ENCODE measurements around the gene ZNF787.

The ZNF787 gene

GRCh38 chr19:56117889-56118288 is 3.2 kb downstream of the ZNF787 start:
- Histone ChIP-seq H3K27ac (ENCODE audit: low read length) (no peak overlapping the region), H3K4me3 (ENCODE audit: low read length) (no peak overlapping the region), H3K27me3 (ENCODE audit: control insufficient read depth, insufficient read depth, low read length) (no peaks in the 10 kb centered on the region), H3K9me3 (ENCODE audit: control insufficient read depth, low read depth, low read length) (no peaks in the 10 kb centered on the region), H3K9ac (ENCODE audit: low read length) (no peak overlapping the region), H3K36me3 (ENCODE audit: control insufficient read depth, low read depth, low read length) (peaks cover 12% of the 10 kb centered on the region), H3K4me1 (ENCODE audit: control insufficient read depth, low read depth, low read length) (peaks cover 12% of the 10 kb centered on the region)

- peaks cover 14% of the 10 kb centered on the region for H3K4me1 ChIP-seq (ENCODE audit: control insufficient read depth, low read depth, low read length)
- H3K4me3 ChIP-seq (ENCODE audit: low read length) = no peak overlapping the region
- H3K9me3 ChIP-seq (ENCODE audit: control insufficient read depth, low read depth, low read length) = no peaks in the 10 kb centered on the region
- H3K27me3 ChIP-seq (ENCODE audit: control insufficient read depth, insufficient read depth, low read length) = no peaks in the 10 kb centered on the region
- H3K36me3 ChIP-seq (ENCODE audit: control insufficient read depth, low read depth, low read length) = peaks cover 12% of the 10 kb centered on the region
- H3K9ac ChIP-seq (ENCODE audit: low read length) = no peak overlapping the region
- H3K27ac ChIP-seq (ENCODE audit: low read length) = no peak overlapping the region
Measured at GRCh38 chr19:56117376-56117884, 3.7 kb downstream of the ZNF787 start.

DNA sequence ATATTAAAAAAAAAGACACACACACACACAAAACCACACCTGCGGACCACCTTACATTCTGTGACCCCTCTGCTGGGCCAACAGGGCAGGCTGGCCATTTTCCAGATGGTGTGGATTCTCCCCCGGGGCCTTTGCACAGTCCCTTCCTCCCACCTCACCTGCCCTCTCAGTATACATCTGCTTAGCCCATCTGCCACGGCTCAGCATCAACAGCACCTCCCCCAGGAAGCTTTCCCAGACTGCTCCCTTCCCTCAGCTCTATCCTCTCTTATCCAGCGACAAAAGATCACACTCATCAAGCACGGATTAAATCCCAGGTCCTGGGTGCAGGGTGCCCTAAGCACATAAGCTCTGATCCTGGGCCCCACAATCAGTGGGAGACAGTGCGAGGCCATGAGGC is 4.5 kb downstream of the ZNF787 start:
- no peak overlapping the region for H3K9ac ChIP-seq (ENCODE audit: low read length)
- H3K9me3 ChIP-seq (ENCODE audit: control insufficient read depth, low read depth, low read length) = no peaks in the 10 kb centered on the region
- no peak overlapping the region for H3K27ac ChIP-seq (ENCODE audit: low read length)
- peaks cover 16% of the 10 kb centered on the region for H3K4me1 ChIP-seq (ENCODE audit: control insufficient read depth, low read depth, low read length)
- no peaks in the 10 kb centered on the region for H3K27me3 ChIP-seq (ENCODE audit: control insufficient read depth, insufficient read depth, low read length)
- H3K36me3 ChIP-seq (ENCODE audit: control insufficient read depth, low read depth, low read length) = peaks cover 12% of the 10 kb centered on the region
- H3K4me3 ChIP-seq (ENCODE audit: low read length) = no peak overlapping the region

DNA sequence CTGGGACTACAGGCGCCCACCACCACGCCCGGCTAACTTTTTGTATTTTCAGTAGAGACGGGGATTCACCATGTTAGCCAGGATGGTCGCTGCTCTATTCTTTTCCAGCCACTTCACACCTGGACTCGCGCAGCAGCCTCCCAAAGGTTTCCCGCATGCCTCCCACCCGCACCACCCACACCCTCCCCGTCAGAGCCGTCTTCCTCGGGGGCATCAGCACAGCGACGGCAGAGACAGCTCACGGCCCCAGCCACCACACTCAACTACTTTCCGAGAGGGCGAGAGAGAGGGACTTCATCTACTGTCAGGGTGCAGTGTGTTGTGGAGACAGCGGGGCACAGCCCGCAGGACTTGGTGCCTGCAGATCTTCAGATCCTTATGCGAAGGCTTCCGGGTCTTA is 5.6 kb downstream of the ZNF787 start:
- Histone ChIP-seq H3K27me3 (ENCODE audit: control insufficient read depth, insufficient read depth, low read length) (no peaks in the 10 kb centered on the region), H3K27ac (ENCODE audit: low read length) (no peak overlapping the region), H3K36me3 (ENCODE audit: control insufficient read depth, low read depth, low read length) (peaks cover 12% of the 10 kb centered on the region), H3K9me3 (ENCODE audit: control insufficient read depth, low read depth, low read length) (no peaks in the 10 kb centered on the region), H3K4me1 (ENCODE audit: control insufficient read depth, low read depth, low read length) (peaks cover 25% of the 10 kb centered on the region), H3K4me3 (ENCODE audit: low read length) (no peak overlapping the region), H3K9ac (ENCODE audit: low read length) (no peak overlapping the region)

DNA sequence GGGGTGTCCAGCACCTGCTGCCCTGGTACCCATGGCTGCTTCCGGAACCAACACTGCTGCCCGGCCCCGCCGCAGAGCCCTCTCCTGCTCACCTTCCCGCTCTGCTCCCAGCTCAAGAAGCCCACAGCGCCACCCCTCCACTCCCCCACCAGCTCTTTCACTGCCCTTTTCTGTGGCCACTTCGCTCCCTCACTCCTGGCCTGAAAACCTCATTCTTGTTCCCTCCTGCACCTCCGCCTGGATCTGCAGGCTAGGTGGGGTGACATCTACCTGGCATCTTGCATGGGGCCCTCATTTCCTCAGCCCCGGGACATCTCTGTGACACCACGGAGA is 6.4 kb downstream of the ZNF787 start:
- H3K36me3 ChIP-seq (ENCODE audit: control insufficient read depth, low read depth, low read length) = peaks cover 12% of the 10 kb centered on the region
- no peak overlapping the region for H3K27ac ChIP-seq (ENCODE audit: low read length)
- H3K4me1 ChIP-seq (ENCODE audit: control insufficient read depth, low read depth, low read length) = peaks cover 25% of the 10 kb centered on the region
- H3K9me3 ChIP-seq (ENCODE audit: control insufficient read depth, low read depth, low read length) = no peaks in the 10 kb centered on the region
- no peak overlapping the region for H3K4me3 ChIP-seq (ENCODE audit: low read length)
- H3K27me3 ChIP-seq (ENCODE audit: control insufficient read depth, insufficient read depth, low read length) = no peaks in the 10 kb centered on the region
- H3K9ac ChIP-seq (ENCODE audit: low read length) = no peak overlapping the region

DNA sequence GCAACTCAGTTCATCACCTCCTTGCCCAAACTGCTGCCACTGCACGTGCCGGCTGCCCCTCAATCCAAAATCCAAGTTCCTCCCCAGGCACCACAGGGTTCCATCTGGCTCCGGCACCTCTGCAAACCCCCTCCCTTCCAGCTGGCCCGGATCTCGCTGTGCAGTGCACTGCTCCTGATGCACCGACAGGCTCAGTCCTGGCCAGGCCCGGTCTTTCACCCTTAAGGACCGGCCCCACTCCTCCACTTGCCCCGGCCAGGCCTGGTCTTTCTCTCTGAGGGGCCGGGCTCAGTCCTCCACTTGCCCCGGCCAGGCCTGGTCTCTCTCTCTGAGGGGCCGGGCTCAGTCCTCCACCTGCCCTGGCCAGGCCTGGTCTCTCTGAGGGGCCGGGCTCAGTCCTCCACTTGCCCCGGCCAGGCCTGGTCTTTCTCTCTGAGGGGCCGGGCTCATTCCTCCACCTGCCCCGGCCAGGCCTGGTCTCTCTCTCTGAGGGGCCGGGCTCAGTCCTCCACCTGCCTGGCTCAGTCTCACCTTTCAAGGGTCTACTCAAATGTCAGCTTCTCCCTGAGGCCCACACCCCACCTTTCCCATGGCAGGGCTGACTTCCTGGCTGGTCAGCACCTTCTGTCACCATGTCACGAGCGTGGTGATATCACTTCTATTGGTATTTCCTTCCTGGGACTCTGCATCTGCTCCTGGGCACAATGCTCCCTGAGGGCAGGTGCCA is 6.9 kb downstream of the ZNF787 start:
- H3K27ac ChIP-seq (ENCODE audit: low read length) = no peak overlapping the region
- no peak overlapping the region for H3K9ac ChIP-seq (ENCODE audit: low read length)
- no peaks in the 10 kb centered on the region for H3K9me3 ChIP-seq (ENCODE audit: control insufficient read depth, low read depth, low read length)
- H3K4me1 ChIP-seq (ENCODE audit: control insufficient read depth, low read depth, low read length) = peaks cover 25% of the 10 kb centered on the region
- H3K27me3 ChIP-seq (ENCODE audit: control insufficient read depth, insufficient read depth, low read length) = no peaks in the 10 kb centered on the region
- peaks cover 12% of the 10 kb centered on the region for H3K36me3 ChIP-seq (ENCODE audit: control insufficient read depth, low read depth, low read length)
- no peak overlapping the region for H3K4me3 ChIP-seq (ENCODE audit: low read length)

DNA sequence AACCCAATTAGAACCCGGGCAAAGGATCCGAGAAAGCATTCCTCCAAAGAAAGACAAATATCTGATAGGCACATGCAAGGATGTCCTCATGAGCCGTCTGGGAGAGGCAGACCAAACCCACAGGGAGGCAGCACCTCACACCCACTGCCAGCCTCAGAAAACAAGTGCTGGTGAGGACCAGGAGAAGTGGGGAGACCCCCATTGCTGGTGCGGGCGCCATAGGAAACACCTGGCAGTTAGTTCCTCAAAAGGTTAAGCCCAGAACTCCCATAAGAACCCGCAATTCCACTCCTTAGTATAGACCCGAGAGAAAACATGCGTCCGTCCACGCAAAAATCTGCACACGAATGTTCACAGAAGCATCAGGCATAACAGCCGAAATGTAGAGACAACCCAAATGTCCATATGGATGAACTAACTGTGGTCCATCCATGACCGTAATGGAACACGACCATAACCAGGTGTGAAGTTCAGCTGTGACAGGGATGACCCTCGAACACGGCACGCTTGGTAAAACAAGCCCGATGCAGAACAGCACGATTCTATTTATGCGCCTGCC is 7.9 kb downstream of the ZNF787 start:
- H3K9ac ChIP-seq (ENCODE audit: low read length) = no peak overlapping the region
- H3K9me3 ChIP-seq (ENCODE audit: control insufficient read depth, low read depth, low read length) = no peaks in the 10 kb centered on the region
- peaks cover 8% of the 10 kb centered on the region for H3K36me3 ChIP-seq (ENCODE audit: control insufficient read depth, low read depth, low read length)
- H3K4me1 ChIP-seq (ENCODE audit: control insufficient read depth, low read depth, low read length) = peaks cover 29% of the 10 kb centered on the region
- H3K27ac ChIP-seq (ENCODE audit: low read length) = no peak overlapping the region
- no peaks in the 10 kb centered on the region for H3K27me3 ChIP-seq (ENCODE audit: control insufficient read depth, insufficient read depth, low read length)
- no peak overlapping the region for H3K4me3 ChIP-seq (ENCODE audit: low read length)

GRCh38 chr19:56112313-56112709 is 8.8 kb downstream of the ZNF787 start:
- Histone ChIP-seq H3K36me3 (ENCODE audit: control insufficient read depth, low read depth, low read length) (peaks cover 1% of the 10 kb centered on the region), H3K4me1 (ENCODE audit: control insufficient read depth, low read depth, low read length) (peaks cover 29% of the 10 kb centered on the region), H3K4me3 (ENCODE audit: low read length) (no peak overlapping the region), H3K27me3 (ENCODE audit: control insufficient read depth, insufficient read depth, low read length) (no peaks in the 10 kb centered on the region), H3K9ac (ENCODE audit: low read length) (no peak overlapping the region), H3K9me3 (ENCODE audit: control insufficient read depth, low read depth, low read length) (no peaks in the 10 kb centered on the region), H3K27ac (ENCODE audit: low read length) (no peak overlapping the region)

DNA sequence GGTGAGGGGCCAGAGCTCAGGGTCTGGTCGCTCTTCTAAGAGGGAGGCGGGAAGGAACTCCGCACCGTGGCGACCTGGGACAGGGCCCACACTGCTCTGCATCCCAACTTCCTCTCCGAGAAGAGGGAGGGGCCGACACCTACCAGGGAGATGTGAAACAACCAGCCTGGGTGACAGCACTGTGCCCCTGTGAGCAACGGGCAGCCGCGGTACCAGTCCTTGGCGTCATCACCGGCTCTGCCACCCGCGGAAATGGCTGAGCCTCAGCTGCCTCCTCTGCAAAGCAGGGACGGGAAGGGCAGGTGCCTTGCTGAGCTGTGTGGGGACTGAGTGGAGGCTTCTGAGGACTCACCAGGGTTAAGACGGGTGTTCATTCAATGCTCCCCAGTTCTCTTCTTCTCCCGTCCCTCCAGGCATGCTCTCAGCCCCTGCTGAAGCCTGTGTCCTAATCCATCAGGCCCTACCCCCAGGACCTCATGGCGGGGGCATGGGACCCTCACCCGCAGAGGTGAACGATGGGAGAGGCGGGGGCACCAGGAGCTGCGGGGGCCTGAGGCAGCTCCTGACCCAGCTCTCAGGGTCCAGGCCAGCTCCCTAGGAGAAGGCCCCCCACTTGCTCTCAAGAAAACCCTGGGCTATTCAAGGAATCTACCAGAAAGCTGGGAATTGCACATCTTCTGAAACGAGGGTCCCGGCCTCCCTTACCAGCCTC is 9.3 kb downstream of the ZNF787 start:
- H3K36me3 ChIP-seq (ENCODE audit: control insufficient read depth, low read depth, low read length) = no peaks in the 10 kb centered on the region
- H3K9me3 ChIP-seq (ENCODE audit: control insufficient read depth, low read depth, low read length) = no peaks in the 10 kb centered on the region
- H3K4me3 ChIP-seq (ENCODE audit: low read length) = no peak overlapping the region
- H3K27ac ChIP-seq (ENCODE audit: low read length) = no peak overlapping the region
- H3K27me3 ChIP-seq (ENCODE audit: control insufficient read depth, insufficient read depth, low read length) = no peaks in the 10 kb centered on the region
- H3K9ac ChIP-seq (ENCODE audit: low read length) = no peak overlapping the region
- peaks cover 29% of the 10 kb centered on the region for H3K4me1 ChIP-seq (ENCODE audit: control insufficient read depth, low read depth, low read length)

- no peak overlapping the region for H3K4me3 ChIP-seq (ENCODE audit: low read length)
- no peak overlapping the region for H3K27ac ChIP-seq (ENCODE audit: low read length)
- H3K27me3 ChIP-seq (ENCODE audit: control insufficient read depth, insufficient read depth, low read length) = no peaks in the 10 kb centered on the region
- no peak overlapping the region for H3K9ac ChIP-seq (ENCODE audit: low read length)
- H3K9me3 ChIP-seq (ENCODE audit: control insufficient read depth, low read depth, low read length) = no peaks in the 10 kb centered on the region
- H3K4me1 ChIP-seq (ENCODE audit: control insufficient read depth, low read depth, low read length) = peaks cover 29% of the 10 kb centered on the region
- H3K36me3 ChIP-seq (ENCODE audit: control insufficient read depth, low read depth, low read length) = no peaks in the 10 kb centered on the region
Measured at GRCh38 chr19:56110515-56111448, 10.3 kb downstream of the ZNF787 start.

GRCh38 chr19:56109226-56109625 is 11.9 kb downstream of the ZNF787 start:
- Histone ChIP-seq H3K36me3 (ENCODE audit: control insufficient read depth, low read depth, low read length) (no peaks in the 10 kb centered on the region), H3K9ac (ENCODE audit: low read length) (no peak overlapping the region), H3K4me1 (ENCODE audit: control insufficient read depth, low read depth, low read length) (peaks cover 35% of the 10 kb centered on the region), H3K4me3 (ENCODE audit: low read length) (no peak overlapping the region), H3K9me3 (ENCODE audit: control insufficient read depth, low read depth, low read length) (no peaks in the 10 kb centered on the region), H3K27ac (ENCODE audit: low read length) (no peak overlapping the region), H3K27me3 (ENCODE audit: control insufficient read depth, insufficient read depth, low read length) (no peaks in the 10 kb centered on the region)

Data from iPS-18a (cell line).